ENCODE results near the gene ENTR1.

The ENTR1 gene

GRCh38 chr9:136398286-136398685, 12.1 kb downstream of the ENTR1 start:
- no peak for DNase-seq (ENCODE audit: low read depth in 3 of 3, low spot score in 1 of 3)

DNA sequence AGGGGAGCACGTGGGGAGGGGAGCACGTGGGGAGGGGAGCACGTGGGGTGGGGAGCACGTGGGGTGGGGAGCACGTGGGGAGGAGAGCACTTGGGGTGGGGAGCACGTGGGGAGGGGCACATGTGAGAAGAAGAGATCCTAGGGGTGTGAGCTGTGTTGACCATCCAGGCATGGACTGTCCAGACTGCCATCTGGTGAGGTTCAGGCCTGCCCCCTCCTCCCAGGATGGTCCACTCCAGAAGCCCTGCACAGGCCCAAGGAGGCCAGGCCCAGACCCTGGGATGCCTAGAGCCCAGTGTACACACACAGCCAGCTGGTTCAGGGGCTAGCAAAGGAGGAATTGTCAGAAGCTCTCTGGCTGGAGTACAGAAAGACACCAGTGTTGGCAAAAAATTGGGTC, 12.8 kb downstream of the ENTR1 start:
- DNase-seq (ENCODE audit: low read depth in 3 of 3, low spot score in 1 of 3), result no peak

- DNase-seq (ENCODE audit: low read depth in 3 of 3, low spot score in 1 of 3), result no peak
Observed at GRCh38 chr9:136396219-136396515, 14.2 kb downstream of the ENTR1 start.

- DNase-seq (ENCODE audit: low read depth in 3 of 3, low spot score in 1 of 3), result no peak
Observed at GRCh38 chr9:136395345-136396218, 14.8 kb downstream of the ENTR1 start.

- DNase-seq (ENCODE audit: low read depth in 3 of 3, low spot score in 1 of 3), result no peak
Observed at GRCh38 chr9:136395020-136395340, 15.4 kb downstream of the ENTR1 start.

GRCh38 chr9:136394312-136395019, 15.9 kb downstream of the ENTR1 start:
- DNase-seq (ENCODE audit: low read depth in 3 of 3, low spot score in 1 of 3), result no peak

DNA sequence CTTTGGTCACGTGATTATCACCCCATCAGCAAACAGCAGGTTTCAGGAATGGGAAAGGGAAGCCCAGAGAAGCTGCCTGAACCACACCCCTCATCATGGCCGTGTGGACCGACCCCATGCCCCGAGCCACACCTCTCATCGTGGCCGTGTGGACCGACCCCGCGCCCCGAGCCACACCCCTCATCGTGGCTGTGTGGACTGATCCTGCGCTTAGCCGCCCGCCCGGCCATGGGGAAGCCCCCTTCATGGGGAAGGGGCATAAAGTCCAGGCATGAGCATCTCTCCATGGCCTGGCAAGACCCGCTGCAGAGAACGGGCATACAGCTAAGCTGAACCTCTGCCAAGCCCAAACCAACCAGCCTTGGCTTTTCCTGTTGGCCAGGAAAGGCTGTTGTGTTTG, 16.9 kb downstream of the ENTR1 start:
- DNase-seq (ENCODE audit: low read depth in 3 of 3, low spot score in 1 of 3), result no peak

- DNase-seq (ENCODE audit: low read depth in 3 of 3, low spot score in 1 of 3), result no peak
Observed at GRCh38 chr9:136392538-136393449, 17.6 kb downstream of the ENTR1 start.

GRCh38 chr9:136391737-136392537, 18.5 kb downstream of the ENTR1 start:
- no peak for DNase-seq (ENCODE audit: low read depth in 3 of 3, low spot score in 1 of 3)

GRCh38 chr9:136389396-136389795, 21.0 kb downstream of the ENTR1 start:
- no peak for DNase-seq (ENCODE audit: low read depth in 3 of 3, low spot score in 1 of 3)

DNA sequence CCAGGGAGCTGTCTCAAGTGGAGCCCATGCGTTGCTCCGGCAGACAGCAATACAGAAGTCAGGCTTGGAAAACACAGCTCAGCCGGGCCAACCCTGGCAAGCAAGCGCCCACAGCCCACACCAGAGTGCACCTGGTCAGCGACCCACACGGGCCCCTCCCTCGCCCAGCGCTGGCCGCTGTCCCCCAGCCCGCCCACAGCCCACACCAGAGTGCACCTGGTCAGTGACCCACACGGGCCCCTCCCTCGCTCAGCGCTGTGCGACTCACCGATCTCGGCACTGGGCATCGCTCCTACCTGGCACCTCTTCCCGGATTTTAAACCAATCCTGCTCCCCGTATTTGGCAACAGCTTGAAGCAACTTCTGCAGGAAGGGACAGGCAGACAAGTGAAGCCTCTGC, 23.2 kb downstream of the ENTR1 start:
- no peak for DNase-seq (ENCODE audit: low read depth in 3 of 3, low spot score in 1 of 3)

- no peak for DNase-seq (ENCODE audit: low read depth in 3 of 3, low spot score in 1 of 3)
Observed at GRCh38 chr9:136386018-136386417, 24.4 kb downstream of the ENTR1 start.

- DNase-seq (ENCODE audit: low read depth in 3 of 3, low spot score in 1 of 3), result no peak
Observed at GRCh38 chr9:136385015-136385414, 25.4 kb downstream of the ENTR1 start.

- DNase-seq (ENCODE audit: low read depth in 3 of 3, low spot score in 1 of 3), result no peak
Observed at GRCh38 chr9:136383436-136383835, 27.0 kb downstream of the ENTR1 start.

GRCh38 chr9:136381966-136382513, 28.4 kb downstream of the ENTR1 start:
- DNase-seq (ENCODE audit: low read depth in 3 of 3, low spot score in 1 of 3), result no peak

- DNase-seq (ENCODE audit: low read depth in 3 of 3, low spot score in 1 of 3), result no peak
Observed at GRCh38 chr9:136381311-136381710, 29.1 kb downstream of the ENTR1 start.

GRCh38 chr9:136380381-136380780, 30.0 kb downstream of the ENTR1 start:
- DNase-seq (ENCODE audit: low read depth in 3 of 3, low spot score in 1 of 3), result no peak

DNA sequence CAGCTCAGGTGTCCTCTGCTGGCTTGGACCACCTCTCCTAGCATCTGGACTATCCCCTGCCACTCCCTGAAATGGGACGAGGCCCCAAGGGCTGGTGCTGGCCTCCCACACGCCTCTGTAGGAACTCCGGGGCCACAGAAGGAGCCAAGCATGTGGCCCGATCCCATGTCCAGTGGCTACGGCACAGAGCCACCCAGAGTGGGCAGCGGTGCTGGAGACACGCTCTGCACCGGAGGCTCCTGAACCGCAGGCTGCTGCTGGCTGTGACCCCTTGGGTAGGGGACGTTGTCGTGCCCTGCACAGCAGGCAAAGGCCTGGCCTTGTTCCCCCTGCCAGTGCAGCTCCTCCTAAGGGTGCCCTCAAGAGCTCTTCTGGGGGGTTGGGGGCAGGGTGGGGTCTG, 30.5 kb downstream of the ENTR1 start:
- no peak for DNase-seq (ENCODE audit: low read depth in 3 of 3, low spot score in 1 of 3)

- no peak for DNase-seq (ENCODE audit: low read depth in 3 of 3, low spot score in 1 of 3)
Observed at GRCh38 chr9:136379401-136379800, 31.0 kb downstream of the ENTR1 start.

DNA sequence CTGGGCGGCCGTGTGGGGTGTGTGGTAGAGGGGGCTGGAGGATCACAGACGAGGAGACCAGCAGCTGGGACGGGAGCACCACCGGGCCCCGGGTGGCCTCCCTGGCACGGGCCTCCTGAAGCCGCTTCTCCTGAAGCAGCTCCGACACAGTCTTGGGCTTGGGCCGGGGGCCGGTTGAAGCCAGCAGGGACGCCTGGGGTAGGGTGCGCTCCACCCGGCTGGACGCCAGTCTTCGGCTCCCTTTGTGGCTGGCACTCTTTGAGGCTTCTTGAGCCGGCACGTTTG, 31.5 kb downstream of the ENTR1 start:
- no peak for DNase-seq (ENCODE audit: low read depth in 3 of 3, low spot score in 1 of 3)
